Stimulated activated memory B cell treated with anti-CD40 and anti-IgM and Interleukin-4, amounts not matched to agents 10 μg/mL and 1 μg/mL and 100 μg/mL, for 72 hours (primary cell): ENCODE data around the gene C1orf87.
"Not testable (repeated sequence)": the region's sequence is repeated elsewhere in the genome, so short reads cannot be mapped to it uniquely, and the experiment has no call there.

Source experiments
- ATAC-seq: fragments of 150-1000 bp; cut with Tn5 transposase; 2 replicates; pipeline ENCODE4 v1.10.0; 2021
- H3K27ac Mint-ChIP-seq: one replicate; pipeline ENCODE4 v1.8.0; 2022; ENCODE audit warnings: mild to moderate bottlenecking, mixed read lengths
- H3K27me3 Mint-ChIP-seq: one replicate; pipeline ENCODE4 v1.8.0; 2022; ENCODE audit warnings: mixed read lengths
- H3K36me3 Mint-ChIP-seq: one replicate; pipeline ENCODE4 v1.8.0; 2022; ENCODE audit warnings: mixed read lengths
- H3K4me1 Mint-ChIP-seq: one replicate; pipeline ENCODE4 v1.8.0; 2022; ENCODE audit warnings: mixed read lengths
- H3K4me3 Mint-ChIP-seq: one replicate; pipeline ENCODE4 v1.8.0; 2022; ENCODE audit warnings: mild to moderate bottlenecking, moderate library complexity, mixed read lengths
- H3K9me3 Mint-ChIP-seq: one replicate; pipeline ENCODE4 v1.8.0; 2022; ENCODE audit warnings: mixed read lengths

Gene C1orf87

DNA sequence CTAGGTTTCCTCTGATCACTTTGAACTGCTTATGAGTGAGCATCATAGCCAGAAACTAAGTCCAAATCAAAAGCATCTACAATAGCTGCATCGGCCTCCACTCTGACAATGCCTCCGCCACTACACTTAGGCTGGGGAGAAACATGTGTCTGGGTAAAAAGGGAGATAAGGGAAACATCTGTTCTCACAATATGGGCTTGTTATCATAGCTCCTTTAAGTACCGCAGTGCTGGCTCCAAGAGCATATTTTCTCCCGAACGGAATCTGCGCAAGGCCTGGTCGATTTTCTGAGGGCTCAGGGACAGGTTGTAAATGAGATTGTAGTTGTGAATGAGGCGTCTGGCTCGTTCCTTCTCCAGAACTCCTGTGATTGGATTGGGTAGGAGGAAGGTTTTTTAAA is 83.1 kb downstream of the C1orf87 start:
- no peak for ATAC-seq
- Mint-ChIP-seq H3K4me1 (no peaks in the 10 kb centered on the region), H3K27ac (no peak overlapping the region), H3K36me3 (no peaks in the 10 kb centered on the region), H3K27me3 (peaks cover 6% of the 10 kb centered on the region), H3K9me3 (no peaks in the 10 kb centered on the region), H3K4me3 (no peak overlapping the region)

DNA sequence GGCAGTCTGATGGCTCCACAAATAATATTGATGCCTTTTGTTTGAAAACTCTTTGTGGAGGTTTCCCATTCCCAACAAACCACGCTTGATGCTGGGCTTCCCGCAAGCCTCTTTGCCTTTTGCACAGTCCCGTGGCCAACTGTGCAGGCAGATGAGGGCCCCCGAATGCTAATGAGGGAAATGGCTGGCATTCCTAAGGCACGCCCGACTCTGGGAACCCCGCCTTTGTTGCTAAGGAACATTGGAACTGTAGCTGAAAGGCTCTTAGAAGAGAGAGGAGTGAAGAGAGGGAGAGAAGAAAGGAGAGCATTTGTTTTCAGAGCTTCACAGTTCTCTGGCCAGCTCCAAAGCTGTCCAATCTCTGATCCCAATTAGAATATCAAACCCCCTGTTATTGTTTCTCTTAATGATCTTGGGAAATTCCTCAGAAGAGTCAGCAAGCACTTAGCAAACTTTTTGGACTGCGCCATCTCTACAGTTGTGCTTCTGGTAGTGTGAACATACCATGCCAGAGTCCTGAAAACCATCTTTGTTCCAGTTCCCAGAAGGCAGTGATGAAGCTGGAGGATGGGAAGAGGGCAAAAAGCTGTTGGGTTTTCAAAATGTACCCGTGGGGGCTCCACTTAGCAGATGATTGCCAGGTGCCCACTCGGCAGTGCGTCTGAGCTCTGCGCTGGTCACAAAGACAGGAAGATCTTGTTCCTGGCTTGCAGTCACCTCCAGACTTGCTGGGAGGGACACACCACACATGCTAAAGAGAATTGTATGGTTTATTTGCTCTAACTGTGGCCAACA is 86.9 kb downstream of the C1orf87 start:
- Mint-ChIP-seq H3K27me3 (no peaks in the 10 kb centered on the region), H3K9me3 (no peaks in the 10 kb centered on the region), H3K4me1 (no peaks in the 10 kb centered on the region), H3K4me3 (no peak overlapping the region), H3K27ac (no peak overlapping the region), H3K36me3 (no peaks in the 10 kb centered on the region)
- no peak for ATAC-seq

DNA sequence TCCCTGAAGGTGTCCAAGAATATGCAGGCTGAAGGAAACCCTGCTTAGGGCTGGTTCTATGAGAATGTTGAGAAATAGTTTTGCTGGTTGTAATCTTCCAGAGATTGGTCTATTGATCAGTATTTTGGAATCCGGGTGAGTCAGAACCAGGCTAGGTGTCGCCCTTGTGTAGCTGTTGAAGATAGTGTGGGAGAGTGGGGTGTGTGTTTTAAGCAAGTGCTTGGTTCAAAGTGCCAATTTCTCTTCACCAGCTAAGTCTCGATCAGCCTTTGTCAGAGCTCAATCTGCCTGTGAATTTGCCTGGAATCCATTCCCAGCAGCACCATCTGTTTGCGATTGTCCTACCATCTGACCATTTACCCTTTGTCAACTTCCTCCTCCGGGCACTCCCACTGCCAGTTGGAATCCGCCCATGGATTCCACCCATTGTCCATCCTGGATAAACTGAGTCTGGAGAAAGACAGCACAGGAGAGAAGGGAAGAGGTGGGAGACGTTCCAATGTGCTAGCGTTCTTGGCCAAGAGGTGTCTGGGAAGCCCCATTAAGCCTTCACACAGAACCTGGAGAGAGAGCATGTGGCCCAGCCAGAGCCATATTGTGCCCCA is 87.6 kb downstream of the C1orf87 start:
- H3K4me1 Mint-ChIP-seq = no peaks in the 10 kb centered on the region

DNA sequence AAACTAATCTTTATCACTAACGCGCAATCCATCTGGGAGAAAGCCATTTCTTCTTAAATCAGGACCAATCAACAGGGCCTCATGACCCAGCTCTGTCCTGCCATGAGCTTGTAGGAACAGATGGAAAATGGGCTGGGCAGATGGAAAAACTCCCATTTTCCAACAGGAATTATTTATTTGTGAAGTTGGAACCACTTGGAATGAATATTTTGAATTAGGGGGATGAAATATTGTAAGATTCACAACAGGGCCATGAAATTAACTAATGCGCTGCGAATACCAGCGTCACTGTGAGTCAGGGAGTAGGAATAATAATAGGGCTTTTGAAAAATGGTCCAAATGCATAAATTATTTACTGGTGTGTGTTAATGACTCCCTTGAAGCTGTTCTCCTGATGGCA is 93.9 kb downstream of the C1orf87 start:
- Mint-ChIP-seq H3K27ac (no peak overlapping the region), H3K4me1 (no peaks in the 10 kb centered on the region), H3K27me3 (peaks cover 24% of the 10 kb centered on the region)

More for the DNA sequence above, 87.6 kb downstream of the C1orf87 start:
- Mint-ChIP-seq H3K36me3 (no peaks in the 10 kb centered on the region), H3K4me3 (no peak overlapping the region), H3K27ac (no peak overlapping the region), H3K9me3 (no peaks in the 10 kb centered on the region), H3K27me3 (no peaks in the 10 kb centered on the region)
- no peak for ATAC-seq

DNA sequence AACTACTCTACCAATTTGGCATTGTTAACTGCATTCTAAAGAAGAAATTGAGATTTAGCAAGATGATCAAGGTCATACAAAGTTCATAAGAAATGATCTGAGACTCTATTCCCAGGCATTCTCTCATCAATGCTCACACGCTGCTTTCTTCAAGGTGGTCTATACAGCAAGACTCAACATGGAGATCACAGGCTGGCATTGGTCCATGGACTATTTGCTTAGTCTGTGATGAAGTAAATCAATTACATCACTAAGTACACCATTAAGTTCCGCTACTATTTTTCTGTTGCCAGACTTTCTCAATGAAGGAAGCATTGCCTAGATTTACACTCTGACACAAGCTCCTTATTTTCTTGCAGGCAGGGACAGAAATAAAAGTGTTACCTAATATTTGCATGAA is 95.1 kb downstream of the C1orf87 start:
- no peaks in the 10 kb centered on the region for H3K9me3 Mint-ChIP-seq
- no peak for ATAC-seq
- H3K36me3 Mint-ChIP-seq = no peaks in the 10 kb centered on the region
- no peak overlapping the region for H3K4me3 Mint-ChIP-seq
- peaks cover 24% of the 10 kb centered on the region for H3K27me3 Mint-ChIP-seq
- no peak overlapping the region for H3K27ac Mint-ChIP-seq
- H3K4me1 Mint-ChIP-seq = no peaks in the 10 kb centered on the region

More for the DNA sequence above, 93.9 kb downstream of the C1orf87 start:
- no peak overlapping the region for H3K4me3 Mint-ChIP-seq
- no peaks in the 10 kb centered on the region for H3K9me3 Mint-ChIP-seq
- no peak for ATAC-seq
- H3K36me3 Mint-ChIP-seq = no peaks in the 10 kb centered on the region

DNA sequence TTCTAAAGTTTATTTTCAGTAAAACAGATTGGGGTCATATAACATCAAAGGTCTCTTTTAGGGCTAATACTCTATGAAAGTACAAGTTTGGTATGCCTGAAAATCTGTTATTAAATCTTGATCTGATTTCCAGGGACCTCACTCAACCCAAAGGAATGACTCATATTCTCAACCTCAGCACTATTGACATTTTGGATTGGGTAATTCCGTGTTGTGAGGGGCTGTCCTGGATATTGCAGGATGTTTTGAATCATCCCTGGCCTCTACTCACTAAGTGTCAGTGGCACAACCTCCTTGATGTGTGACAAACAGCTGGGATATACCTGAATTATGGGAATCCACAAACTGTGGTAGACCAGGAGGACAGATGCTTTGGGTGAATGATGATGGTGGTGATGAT is 95.5 kb downstream of the C1orf87 start:
- Mint-ChIP-seq H3K36me3 (no peaks in the 10 kb centered on the region), H3K4me3 (no peak overlapping the region), H3K27ac (no peak overlapping the region), H3K9me3 (no peaks in the 10 kb centered on the region), H3K4me1 (no peaks in the 10 kb centered on the region), H3K27me3 (peaks cover 24% of the 10 kb centered on the region)
- no peak for ATAC-seq

DNA sequence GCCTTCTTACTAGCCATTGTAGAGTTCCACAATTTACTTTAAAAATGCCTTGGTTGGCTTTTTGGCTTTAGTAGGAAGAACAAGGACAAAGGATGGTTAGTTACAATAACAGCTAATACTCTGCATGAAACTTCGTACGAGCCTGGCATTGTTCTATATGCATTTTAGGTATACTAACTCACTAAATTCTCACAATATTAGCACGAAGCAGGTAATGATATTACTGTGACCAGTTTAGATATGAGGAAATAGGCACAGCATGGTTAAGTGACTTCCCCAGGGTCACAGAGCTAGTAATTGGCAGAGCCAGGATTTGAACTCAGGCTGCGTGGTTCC is 96.5 kb downstream of the C1orf87 start:
- no peak overlapping the region for H3K27ac Mint-ChIP-seq
- H3K27me3 Mint-ChIP-seq = peaks cover 30% of the 10 kb centered on the region
- H3K4me1 Mint-ChIP-seq = no peaks in the 10 kb centered on the region
- H3K36me3 Mint-ChIP-seq = no peaks in the 10 kb centered on the region
- no peak overlapping the region for H3K4me3 Mint-ChIP-seq
- ATAC-seq = no peak
- H3K9me3 Mint-ChIP-seq = no peaks in the 10 kb centered on the region

DNA sequence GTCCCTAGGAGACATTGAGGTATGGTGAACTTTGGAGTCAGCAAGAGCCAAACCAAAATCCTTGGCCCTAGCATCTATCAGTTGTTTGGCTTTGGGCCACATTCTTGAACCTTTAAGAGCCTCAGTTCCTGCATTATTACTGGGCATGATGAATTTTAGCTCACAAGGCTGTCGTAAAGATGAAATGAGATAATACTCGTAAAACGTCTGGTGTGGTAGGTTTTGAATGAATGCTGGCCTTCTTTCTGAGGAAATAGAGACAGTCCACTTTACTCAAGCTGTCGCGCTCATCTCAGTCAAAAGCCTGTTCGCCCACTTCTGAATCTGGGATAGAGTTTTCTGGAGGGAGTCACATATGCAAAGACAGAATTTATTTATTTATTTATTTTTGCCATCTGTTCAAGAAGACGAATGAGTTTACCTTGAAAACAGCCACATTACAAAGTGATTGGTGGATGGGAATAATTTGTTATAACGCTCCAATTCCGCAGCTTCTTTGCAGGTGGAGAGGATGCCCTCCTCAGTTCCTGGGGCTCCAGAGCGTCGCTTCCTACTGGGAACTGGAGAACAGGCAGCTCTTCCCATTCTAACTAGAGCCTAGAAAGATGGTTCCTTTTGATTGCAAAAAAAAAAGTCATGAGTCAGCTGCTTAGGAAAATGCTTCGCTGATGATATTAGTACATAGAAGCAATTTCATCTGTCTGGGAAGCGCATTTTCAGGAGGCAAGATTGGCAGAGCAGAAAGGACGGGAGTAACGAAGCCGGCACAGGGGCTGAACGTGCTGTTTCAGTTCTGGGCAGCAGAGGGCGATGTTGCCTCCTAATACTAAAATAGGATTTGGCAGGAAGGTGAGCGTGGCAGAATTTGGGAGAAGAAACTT is 97.1 kb downstream of the C1orf87 start:
- no peak for ATAC-seq
- H3K36me3 Mint-ChIP-seq = no peaks in the 10 kb centered on the region
- H3K27me3 Mint-ChIP-seq = peaks cover 37% of the 10 kb centered on the region
- peaks cover 3% of the 10 kb centered on the region for H3K4me1 Mint-ChIP-seq
- H3K4me3 Mint-ChIP-seq = no peak overlapping the region
- H3K9me3 Mint-ChIP-seq = no peaks in the 10 kb centered on the region
- no peak overlapping the region for H3K27ac Mint-ChIP-seq

DNA sequence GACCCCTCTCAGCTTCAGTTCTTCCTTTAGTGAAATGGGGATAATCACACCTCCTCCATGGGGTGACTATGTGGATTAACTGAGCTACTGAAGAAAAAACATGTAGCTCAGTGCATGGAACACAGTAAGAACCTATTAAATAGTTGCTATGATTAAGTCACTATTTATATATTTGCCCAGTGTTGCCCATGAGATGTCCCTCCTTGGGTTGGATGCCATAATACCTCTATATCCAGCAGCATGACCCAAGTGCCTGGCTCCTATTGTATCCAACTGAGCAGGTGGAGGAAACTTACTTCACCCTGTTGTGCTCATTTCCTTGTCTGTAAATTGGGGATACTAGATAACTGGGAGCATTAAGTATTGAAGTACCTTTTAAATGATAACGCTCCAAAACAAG is 99.9 kb downstream of the C1orf87 start:
- H3K36me3 Mint-ChIP-seq = no peaks in the 10 kb centered on the region
- no peaks in the 10 kb centered on the region for H3K9me3 Mint-ChIP-seq
- no peak overlapping the region for H3K27ac Mint-ChIP-seq
- H3K4me1 Mint-ChIP-seq = peaks cover 7% of the 10 kb centered on the region
- H3K4me3 Mint-ChIP-seq = no peak overlapping the region
- ATAC-seq = no peak
- H3K27me3 Mint-ChIP-seq = peaks cover 42% of the 10 kb centered on the region

DNA sequence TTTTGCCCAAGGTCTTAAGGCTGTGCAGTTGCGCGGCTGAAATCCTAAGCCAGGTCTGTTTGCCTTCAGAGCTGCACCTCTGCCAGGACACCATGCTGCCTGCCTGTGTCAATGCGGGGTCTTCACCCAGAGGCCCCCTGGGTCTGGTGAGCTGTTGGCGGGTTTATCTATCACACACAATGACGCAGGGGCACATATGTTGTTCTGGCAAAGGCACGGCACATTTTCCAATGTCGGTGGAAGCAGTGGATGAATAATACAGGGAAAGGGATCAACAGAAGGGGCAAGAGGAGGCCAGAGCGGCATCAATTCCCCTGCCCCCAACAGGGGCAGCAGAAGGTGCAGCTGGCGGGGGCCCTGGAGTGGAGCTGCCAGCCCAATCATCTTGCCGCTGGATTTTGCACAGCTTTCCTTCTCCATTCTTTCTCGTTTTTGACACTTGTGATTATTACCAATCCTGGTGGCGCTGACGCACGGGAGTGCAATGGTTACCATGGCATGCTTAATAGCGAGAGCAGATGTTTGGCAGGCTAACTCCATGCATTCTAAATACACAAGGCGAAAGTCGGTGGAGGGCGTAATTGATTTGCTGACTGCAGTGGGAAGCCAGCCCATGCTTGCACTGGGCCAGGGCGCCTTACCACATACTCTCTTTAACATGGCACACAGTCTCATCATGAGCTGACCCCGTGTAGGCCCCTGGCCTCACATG is 101.2 kb downstream of the C1orf87 start:
- ATAC-seq = peak; percentile 34
- peaks cover 42% of the 10 kb centered on the region for H3K27me3 Mint-ChIP-seq
- H3K4me1 Mint-ChIP-seq = peaks cover 7% of the 10 kb centered on the region
- no peaks in the 10 kb centered on the region for H3K36me3 Mint-ChIP-seq
- H3K27ac Mint-ChIP-seq = no peak overlapping the region
- no peak overlapping the region for H3K4me3 Mint-ChIP-seq
- no peaks in the 10 kb centered on the region for H3K9me3 Mint-ChIP-seq

DNA sequence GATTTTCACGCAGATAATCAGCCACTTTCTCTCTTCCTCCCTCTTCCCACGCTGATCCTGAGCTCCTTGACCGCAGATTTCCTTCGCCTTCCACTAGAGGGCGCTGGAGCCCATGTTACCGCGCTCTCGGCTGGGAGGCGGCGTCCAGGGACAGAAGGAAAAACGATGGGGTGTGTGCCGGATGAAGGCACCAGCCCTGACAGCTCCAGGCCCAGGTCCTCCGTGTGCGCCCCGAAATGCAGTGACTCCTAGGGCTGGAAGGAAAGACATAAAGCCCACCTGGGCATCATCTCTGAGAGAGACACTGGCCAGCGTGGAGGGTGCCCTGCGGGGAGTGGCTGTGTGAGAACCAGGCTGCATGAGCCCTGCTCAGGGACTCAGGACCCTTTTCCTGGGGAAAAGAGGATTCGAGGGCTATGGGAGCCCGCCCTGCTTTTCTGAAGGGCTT is 102.1 kb downstream of the C1orf87 start:
- H3K9me3 Mint-ChIP-seq = no peaks in the 10 kb centered on the region
- peaks cover 7% of the 10 kb centered on the region for H3K4me1 Mint-ChIP-seq
- no peaks in the 10 kb centered on the region for H3K36me3 Mint-ChIP-seq
- peaks cover 35% of the 10 kb centered on the region for H3K27me3 Mint-ChIP-seq
- ATAC-seq = no peak
- H3K27ac Mint-ChIP-seq = no peak overlapping the region
- no peak overlapping the region for H3K4me3 Mint-ChIP-seq

DNA sequence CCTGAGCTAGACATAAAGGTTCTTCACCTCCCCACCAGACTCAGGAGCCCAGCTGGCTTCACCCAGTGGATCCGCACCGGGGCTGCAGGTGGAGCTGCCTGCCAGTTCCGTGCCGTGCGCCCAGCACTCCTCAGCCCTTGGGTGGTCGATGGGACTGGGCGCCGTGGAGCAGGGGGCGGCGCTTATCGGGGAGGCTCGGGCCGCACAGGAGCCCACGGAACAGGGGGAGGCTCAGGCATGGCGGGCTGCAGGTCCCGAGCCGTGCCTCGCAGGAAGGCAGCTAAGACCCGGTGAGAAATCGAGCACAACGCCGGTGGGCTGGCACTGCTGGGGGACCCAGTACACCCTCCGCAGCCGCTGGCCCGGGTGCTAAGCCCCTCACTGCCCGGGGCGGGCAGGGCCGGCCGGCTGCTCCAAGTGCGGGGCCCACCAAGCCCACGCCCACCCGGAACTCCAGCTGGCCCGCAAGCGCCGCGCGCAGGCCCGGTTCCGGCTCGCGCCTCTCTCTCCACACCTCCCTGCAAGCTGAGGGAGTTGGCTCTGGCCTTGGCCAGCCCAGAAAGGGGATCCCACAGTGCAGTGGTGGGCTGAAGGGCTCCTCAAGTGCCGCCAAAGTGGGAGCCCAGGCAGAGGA is 103.9 kb downstream of the C1orf87 start:
- not testable (repeated sequence) for H3K9me3 Mint-ChIP-seq, H3K4me1 Mint-ChIP-seq, H3K4me3 Mint-ChIP-seq, H3K27ac Mint-ChIP-seq, ATAC-seq, H3K36me3 Mint-ChIP-seq
- H3K27me3 Mint-ChIP-seq = peaks cover 18% of the 10 kb centered on the region

DNA sequence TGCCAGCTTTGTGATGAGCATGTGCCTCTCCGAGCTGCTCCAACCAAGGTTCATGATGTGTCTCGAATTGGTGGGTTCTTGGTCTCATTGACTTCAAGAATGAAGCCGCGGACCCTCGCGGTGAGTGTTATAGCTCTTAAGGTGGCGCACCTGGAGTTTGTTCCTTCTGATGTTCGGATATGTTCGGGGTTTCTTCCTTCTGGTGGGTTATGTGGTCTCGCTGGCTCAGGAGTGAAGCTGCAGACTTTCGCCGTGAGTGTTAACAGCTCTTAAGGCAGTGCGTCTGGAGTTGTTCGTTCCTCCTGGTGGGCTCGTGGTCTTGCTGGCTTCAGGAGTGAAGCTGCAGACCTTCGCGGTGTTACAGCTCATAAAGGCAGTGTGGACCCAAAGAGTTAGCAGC is 104.8 kb downstream of the C1orf87 start:
- H3K27ac Mint-ChIP-seq, ATAC-seq, H3K4me3 Mint-ChIP-seq, H3K36me3 Mint-ChIP-seq, H3K4me1 Mint-ChIP-seq, H3K9me3 Mint-ChIP-seq: not testable (repeated sequence)
- H3K27me3 Mint-ChIP-seq = peaks cover 18% of the 10 kb centered on the region

DNA sequence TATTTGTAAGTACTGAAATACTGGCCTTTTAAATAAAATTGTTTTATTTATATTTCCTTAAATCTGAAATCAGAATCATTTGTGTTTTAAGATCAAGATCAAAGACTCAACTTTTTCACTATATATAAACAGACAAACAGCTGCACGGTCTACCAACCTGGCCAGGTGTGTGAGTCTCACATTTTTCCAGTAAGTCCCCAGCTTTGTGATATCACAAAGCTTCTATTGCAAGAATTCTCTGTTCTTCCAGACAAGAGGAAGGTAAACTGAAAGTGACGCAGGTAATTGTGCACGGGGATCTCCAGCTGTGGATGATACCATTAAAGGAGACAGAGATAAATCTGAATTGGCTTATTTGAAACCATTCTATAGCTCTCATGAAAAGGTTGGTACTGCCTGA is 105.8 kb downstream of the C1orf87 start:
- H3K36me3 Mint-ChIP-seq = no peaks in the 10 kb centered on the region
- H3K4me3 Mint-ChIP-seq = no peak overlapping the region
- peaks cover 7% of the 10 kb centered on the region for H3K4me1 Mint-ChIP-seq
- H3K27ac Mint-ChIP-seq = no peak overlapping the region
- no peak for ATAC-seq
- H3K9me3 Mint-ChIP-seq = no peaks in the 10 kb centered on the region
- peaks cover 18% of the 10 kb centered on the region for H3K27me3 Mint-ChIP-seq
